Caco-2 (cell line): ENCODE data around the gene ARHGAP30. TPM values are rescaled to one million over a fixed set of nuclear protein-coding genes. Genes with fewer than 3 reads are reported as not detected.

Source experiments
- BruUV-seq: library from RNA; stranded (reverse); fragments of 400-500 nt; replicated peaks from 2 replicates; lab custom pipeline; 2021; lab: Mats Ljungman, UMichigan
- CTCF ChIA-PET: fragments of 300-600 bp; sonication (Branson Sonifier 250); formaldehyde crosslinking; loops from one replicate; lab custom pipeline; 2022; ENCODE audit warnings: antibody characterized with exemption; lab: Charles Lee
- POLR2A ChIA-PET: fragments of 300-600 bp; sonication (Branson Sonifier 250); formaldehyde crosslinking; loops from one replicate; lab custom pipeline; 2022; ENCODE audit warnings: antibody characterized with exemption; lab: Charles Lee
- DNase-seq, 2 experiments: peaks; one replicate each; pipeline versions ENCODE4 v3.0.0 to v3.0.0-alpha.2; 2020 to 2022
- H3K27me3 ChIP-seq: replicated peaks from 2 replicates; pipeline ENCODE4 v1.6.0; 2011; ENCODE audit warnings: low read length; ENCODE audit not compliant: control insufficient read depth, insufficient read depth
- H3K36me3 ChIP-seq: 2 replicates; pipeline ENCODE4 v1.5.1; 2011; ENCODE audit warnings: low read length; ENCODE audit not compliant: control insufficient read depth, insufficient read depth
- H3K4me1 ChIP-seq: fragments of 250-450 bp; sonication (Bioruptor Pico); 2 replicates; pipeline ENCODE4 v1.5.1; 2020; ENCODE audit warnings: mild to moderate bottlenecking
- H3K4me3 ChIP-seq: 2 replicates; pipeline ENCODE4 v1.5.1; 2011; ENCODE audit warnings: low read depth, mild to moderate bottlenecking, control low read depth, low read length
- H3K9me3 ChIP-seq: fragments of 250-450 bp; sonication (Bioruptor Pico); 2 replicates; pipeline ENCODE4 v1.5.1; 2020; ENCODE audit warnings: mild to moderate bottlenecking, moderate library complexity
- H3K27ac Mint-ChIP-seq: one replicate; pipeline ENCODE4 v1.8.0; 2022; ENCODE audit warnings: mixed read lengths; ENCODE audit not compliant: unreplicated experiment
- H3K27me3 Mint-ChIP-seq: one replicate; pipeline ENCODE4 v1.8.0; 2022; ENCODE audit warnings: mixed read lengths; ENCODE audit not compliant: insufficient read depth, unreplicated experiment
- H3K36me3 Mint-ChIP-seq: one replicate; pipeline ENCODE4 v1.8.0; 2022; ENCODE audit warnings: mild to moderate bottlenecking, mixed read lengths; ENCODE audit not compliant: insufficient read depth, unreplicated experiment
- H3K4me1 Mint-ChIP-seq: one replicate; pipeline ENCODE4 v1.8.0; 2022; ENCODE audit warnings: low read depth, mixed read lengths; ENCODE audit not compliant: unreplicated experiment
- H3K4me3 Mint-ChIP-seq: one replicate; pipeline ENCODE4 v1.8.0; 2022; ENCODE audit warnings: mild to moderate bottlenecking, moderate library complexity, mixed read lengths; ENCODE audit not compliant: unreplicated experiment
- H3K9me3 Mint-ChIP-seq: one replicate; pipeline ENCODE4 v1.8.0; 2022; ENCODE audit warnings: mixed read lengths; ENCODE audit not compliant: unreplicated experiment
- CTCF ChIP-seq, 2 experiments: fragments of 200-600 bp in 1 of 2; IDR thresholded peaks; 1 replicate in 1 of 2; 2 replicates in 1 of 2; pipeline versions ENCODE4 v1.5.1 to v1.8.0; 2011 to 2022; ENCODE audit warnings: antibody characterized with exemption in 1 of 2, control low read depth in 1 of 2, inconsistent platforms in 1 of 2, low read depth in 1 of 2, low read length in 1 of 2, mild to moderate bottlenecking in 1 of 2, moderate library complexity in 1 of 2; ENCODE audit not compliant: insufficient read depth in 1 of 2, severe bottlenecking in 1 of 2, unreplicated experiment in 1 of 2
- intact Hi-C: fragments of 100-400 bp; cut with micrococcal nuclease; formaldehyde crosslinking; loops from one replicate; pipeline ENCODE4 v1.10.0; 2022; ENCODE audit not compliant: unreplicated experiment
- total RNA-seq: library from RNA; stranded (reverse); gene quantifications from 2 replicates; pipeline ENCODE4 v1.2.3, GENCODE V29; 2022

The ARHGAP30 gene
- total RNA-seq, 1 experiment from 2014 or later: not detected

GRCh38 chr1:161115132-161115711 is 45.5 kb upstream of the ARHGAP30 start:
- ChIA-PET POLR2A (no interaction called here), CTCF (no interaction called here)
- Mint-ChIP-seq H3K36me3 (peaks cover 45% of the 10 kb centered on the region), H3K4me1 (peaks cover 13% of the 10 kb centered on the region), H3K27ac (no peak overlapping the region), H3K9me3 (no peaks in the 10 kb centered on the region), H3K4me3 (no peak overlapping the region), H3K27me3 (no peaks in the 10 kb centered on the region)
- intact Hi-C loops: loop anchor here (5.0 kb wide), 1 partner anchor 62 kb away; the partner anchor contains the start of gene B4GALT3
- Histone ChIP-seq H3K27me3 (no peaks in the 10 kb centered on the region), H3K4me1 (peaks cover 15% of the 10 kb centered on the region), H3K9me3 (no peaks in the 10 kb centered on the region), H3K4me3 (no peak overlapping the region), H3K36me3 (peaks cover 1% of the 10 kb centered on the region; the same call in 1 of the 2 replicates)
- TF ChIP-seq CTCF (IDR thresholded peaks at IDR 0.05; ENCODE audit: insufficient read depth in 1 of 2, low read depth in 1 of 2, low read length in 1 of 2, severe bottlenecking in 1 of 2, unreplicated experiment in 1 of 2): no peak
- BruUV-seq: no TSS peak
- no peak for DNase-seq

- Mint-ChIP-seq H3K4me3 (no peak overlapping the region), H3K36me3 (peaks cover 40% of the 10 kb centered on the region), H3K4me1 (peaks cover 7% of the 10 kb centered on the region), H3K27ac (no peak overlapping the region), H3K9me3 (no peaks in the 10 kb centered on the region), H3K27me3 (no peaks in the 10 kb centered on the region)
- ChIA-PET POLR2A (no interaction called here), CTCF (no interaction called here)
- Histone ChIP-seq H3K4me3 (no peak overlapping the region), H3K36me3 (0 out of 2 replicates have a peak, but pooled peaks cover 1% of the 10 kb centered on the region), H3K9me3 (no peaks in the 10 kb centered on the region), H3K27me3 (no peaks in the 10 kb centered on the region), H3K4me1 (peaks cover 9% of the 10 kb centered on the region)
- BruUV-seq: no TSS peak
- DNase-seq: no peak
- intact Hi-C loops: no loop called here
- TF ChIP-seq CTCF (IDR thresholded peaks at IDR 0.05; ENCODE audit: insufficient read depth in 1 of 2, low read depth in 1 of 2, low read length in 1 of 2, severe bottlenecking in 1 of 2, unreplicated experiment in 1 of 2): no peak
Measured at GRCh38 chr1:161114556-161114955, 44.9 kb upstream of the ARHGAP30 start.

- POLR2A ChIA-PET: no interaction called here
- no TSS peak for BruUV-seq
- no peak overlapping the region for H3K27ac Mint-ChIP-seq
- intact Hi-C loops: no loop called here
- Histone ChIP-seq H3K27me3 (no peaks in the 10 kb centered on the region), H3K9me3 (no peaks in the 10 kb centered on the region), H3K4me3 (no peak overlapping the region), H3K4me1 (peaks cover 2% of the 10 kb centered on the region; the same call in 1 of the 2 replicates), H3K36me3 (0 out of 2 replicates have a peak, but pooled peaks cover 1% of the 10 kb centered on the region)
- peaks cover under 1% of the 10 kb centered on the region for H3K4me1 Mint-ChIP-seq
- no peak for DNase-seq
- no peaks in the 10 kb centered on the region for H3K9me3 Mint-ChIP-seq
- peaks cover 35% of the 10 kb centered on the region for H3K36me3 Mint-ChIP-seq
- no peak overlapping the region for H3K4me3 Mint-ChIP-seq
- TF ChIP-seq CTCF (IDR thresholded peaks at IDR 0.05; ENCODE audit: insufficient read depth in 1 of 2, low read depth in 1 of 2, low read length in 1 of 2, severe bottlenecking in 1 of 2, unreplicated experiment in 1 of 2): no peak
- CTCF ChIA-PET: no interaction called here
- H3K27me3 Mint-ChIP-seq: no peaks in the 10 kb centered on the region
Measured at GRCh38 chr1:161113915-161114314, 44.2 kb upstream of the ARHGAP30 start.
